ENCODE results near the gene IL16. TPM values are rescaled to one million over a fixed set of nuclear protein-coding genes. Genes with fewer than 3 reads are reported as not detected.

IL16 gene
- total and polyA plus RNA-seq, 9 of the 15 experiments (the other 6 are each of a cell fraction or from before 2014, with no cell fraction given), result 1.4 to 18.8 (median 10.6) TPM

GRCh38 chr15:81323944-81324881 is 127.5 kb downstream of the IL16 start, which contains the start of gene STARD5 (continued):
- peak; percentile 60 for TF ChIP-seq REST (IDR thresholded peaks at IDR 0.05; ENCODE audit: borderline replicate concordance)
- no peak for TF ChIP-seq REST (CRISPR knock-in tag; IDR thresholded peaks at IDR 0.05; ENCODE audit: low read depth)
- TF ChIP-seq SP2 (IDR thresholded peaks at IDR 0.05; ENCODE audit: extremely low read depth, low read depth, low read length, poor library complexity, severe bottlenecking), result peak; percentile 61
- TF ChIP-seq THRA (IDR thresholded peaks at IDR 0.05), result no peak
- peak; percentile 83 for TF ChIP-seq L3MBTL2 (IDR thresholded peaks at IDR 0.05)
- peak; percentile 45; the same call in 1 of the 2 replicates for TF ChIP-seq CHD2 (IDR thresholded peaks at IDR 0.05; ENCODE audit: low read depth, low read length)
- TF ChIP-seq ARNT (IDR thresholded peaks at IDR 0.05), result no peak
- peak; percentile 79 for TF ChIP-seq TAF7 (tag; IDR thresholded peaks at IDR 0.05)
- TF ChIP-seq HNRNPK (IDR thresholded peaks at IDR 0.05; ENCODE audit: low read depth, low read length, poor library complexity, severe bottlenecking), result no peak
- TF ChIP-seq PKNOX1 (IDR thresholded peaks at IDR 0.05), result peak; percentile 98
- TF ChIP-seq NRF1 (conservative IDR thresholded peaks at IDR 0.05 in 1 of 2, IDR thresholded peaks at IDR 0.05 in 1 of 2), result peak; percentile 77 to 80
- TF ChIP-seq NFIC (IDR thresholded peaks at IDR 0.05), result no peak
- no peak for TF ChIP-seq RFX7 (CRISPR knock-in tag; IDR thresholded peaks at IDR 0.05)
- TF ChIP-seq TCF15 (CRISPR knock-in tag; IDR thresholded peaks at IDR 0.05), result no peak
